Measurements from ENCODE around the gene FGFR2.

Gene FGFR2

DNA sequence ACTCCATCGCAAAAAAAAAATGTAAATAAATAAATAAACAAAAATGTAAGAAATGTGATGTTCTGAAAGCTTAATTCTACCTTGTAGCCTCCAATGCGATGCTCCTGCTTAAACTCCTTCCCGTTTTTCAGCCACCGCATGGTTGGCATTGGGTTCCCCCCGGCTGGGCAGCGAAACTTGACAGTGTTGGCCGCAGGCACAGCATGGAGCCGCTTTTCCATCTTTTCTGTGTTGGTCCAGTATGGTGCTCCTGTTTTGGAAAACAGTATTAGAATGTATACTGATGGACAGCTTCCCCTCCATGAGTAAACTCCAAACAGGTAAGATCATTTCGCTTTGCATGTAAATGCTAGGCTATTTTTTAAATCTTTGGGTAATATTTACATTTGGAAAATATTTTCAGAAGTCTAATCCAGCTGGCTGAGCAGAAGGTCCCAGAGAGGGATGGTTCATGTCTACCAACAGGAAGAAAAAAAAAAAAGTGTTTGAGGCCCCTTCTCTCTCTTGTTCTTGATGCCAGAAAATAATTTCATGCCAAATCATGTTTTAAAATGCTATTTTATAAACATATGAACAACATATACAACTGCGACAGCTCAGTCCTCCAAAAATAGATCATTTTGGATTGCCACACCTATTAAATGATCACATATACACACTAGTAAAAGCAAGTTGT is 46.9 kb downstream of the FGFR2 start:
- DNase-seq, result no peak

DNA sequence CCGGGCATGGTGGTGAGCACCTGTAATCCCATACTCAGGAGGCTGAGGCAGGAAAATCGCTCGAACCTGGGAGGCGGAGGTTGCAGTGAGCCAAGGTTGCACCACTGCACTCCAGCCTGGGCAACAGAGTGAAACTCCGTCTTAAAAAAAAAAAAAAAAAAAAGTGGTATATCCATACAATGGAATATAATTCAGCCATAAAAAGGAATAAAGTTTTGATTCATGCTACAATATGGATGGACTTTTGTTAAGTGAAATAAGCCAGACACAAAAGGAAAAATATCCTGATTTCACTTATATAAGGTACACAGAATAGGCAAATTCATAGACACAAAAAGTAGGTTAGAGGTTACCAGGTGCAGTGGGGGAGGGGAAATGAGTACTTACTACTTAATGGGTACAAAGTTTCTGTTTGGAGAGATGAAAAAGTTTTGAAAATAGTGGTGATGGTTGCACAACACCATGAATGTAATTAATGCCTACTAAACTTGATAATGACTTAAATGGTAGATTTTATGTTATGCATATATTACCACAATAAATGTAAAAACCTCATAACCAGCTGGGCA is 53.9 kb downstream of the FGFR2 start:
- DNase-seq, result no peak

- DNase-seq, result no peak
These were observed 54.7 kb downstream of the FGFR2 start for GRCh38 chr10:121543545-121543944.

DNA sequence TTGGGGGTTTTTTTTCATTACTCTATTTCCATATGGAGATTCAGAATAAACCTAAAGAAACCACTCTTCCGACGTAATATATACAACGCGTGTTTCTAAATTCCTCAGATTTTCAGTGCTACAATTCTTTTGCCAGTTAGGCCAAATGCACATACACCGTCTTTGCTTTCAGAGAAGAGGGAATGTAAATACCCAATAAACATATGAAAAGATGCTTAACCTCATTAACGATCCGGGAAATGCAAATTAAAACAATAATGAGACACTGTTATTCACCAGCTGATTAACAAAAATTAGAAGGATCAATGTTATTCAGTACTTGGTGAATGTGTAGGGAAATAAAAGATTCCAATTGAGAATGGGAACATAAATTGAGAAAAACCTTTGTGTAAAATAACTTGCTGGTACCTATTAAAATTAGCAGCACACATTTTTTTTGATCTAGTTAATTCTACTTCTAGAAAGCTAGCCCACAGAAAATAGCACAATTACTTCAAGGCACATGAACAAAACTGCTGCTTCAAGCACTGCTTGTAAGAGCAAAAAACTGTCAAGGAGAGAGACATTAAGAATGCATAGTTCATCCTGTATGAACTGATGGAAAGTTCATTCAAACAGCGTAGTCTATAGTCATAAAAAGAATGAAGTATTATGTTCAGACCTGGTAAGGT is 56.7 kb downstream of the FGFR2 start:
- no peak for DNase-seq

DNA sequence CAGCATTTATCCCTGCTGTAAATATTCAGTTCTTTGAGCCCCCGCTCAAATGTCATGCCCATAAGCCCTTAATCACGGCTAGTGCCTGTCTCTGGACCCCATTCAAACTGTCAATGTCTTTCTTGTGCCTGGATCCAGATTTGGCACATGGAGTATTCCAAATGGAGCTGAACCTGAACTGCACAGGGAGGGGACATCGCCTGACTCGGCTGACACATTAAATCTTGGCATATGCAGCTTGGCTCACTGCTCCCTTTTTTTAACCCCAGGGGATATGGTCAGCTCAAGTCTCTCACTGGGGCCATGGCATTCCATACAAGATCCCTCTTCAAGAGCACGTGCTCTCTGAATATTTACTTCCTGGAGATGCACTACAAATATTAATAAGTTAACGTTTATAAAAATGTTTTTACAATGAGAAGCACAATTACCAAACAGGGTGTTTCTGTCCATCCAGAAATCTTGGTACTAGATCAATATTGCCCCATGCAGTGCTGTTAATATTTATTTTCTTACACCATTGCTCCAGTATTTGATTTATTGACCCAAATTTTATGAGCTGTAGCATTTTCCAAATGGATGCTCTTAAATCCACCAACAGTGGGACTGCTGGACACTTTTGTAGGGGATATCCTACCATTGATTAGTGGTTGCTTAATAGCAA is 57.4 kb downstream of the FGFR2 start:
- no peak for DNase-seq

GRCh38 chr10:121539786-121540185 is 58.5 kb downstream of the FGFR2 start:
- DNase-seq, result no peak

- no peak for DNase-seq
These were observed 61.8 kb downstream of the FGFR2 start for GRCh38 chr10:121536310-121536913.

GRCh38 chr10:121535381-121535780 is 62.9 kb downstream of the FGFR2 start:
- DNase-seq, result no peak

DNA sequence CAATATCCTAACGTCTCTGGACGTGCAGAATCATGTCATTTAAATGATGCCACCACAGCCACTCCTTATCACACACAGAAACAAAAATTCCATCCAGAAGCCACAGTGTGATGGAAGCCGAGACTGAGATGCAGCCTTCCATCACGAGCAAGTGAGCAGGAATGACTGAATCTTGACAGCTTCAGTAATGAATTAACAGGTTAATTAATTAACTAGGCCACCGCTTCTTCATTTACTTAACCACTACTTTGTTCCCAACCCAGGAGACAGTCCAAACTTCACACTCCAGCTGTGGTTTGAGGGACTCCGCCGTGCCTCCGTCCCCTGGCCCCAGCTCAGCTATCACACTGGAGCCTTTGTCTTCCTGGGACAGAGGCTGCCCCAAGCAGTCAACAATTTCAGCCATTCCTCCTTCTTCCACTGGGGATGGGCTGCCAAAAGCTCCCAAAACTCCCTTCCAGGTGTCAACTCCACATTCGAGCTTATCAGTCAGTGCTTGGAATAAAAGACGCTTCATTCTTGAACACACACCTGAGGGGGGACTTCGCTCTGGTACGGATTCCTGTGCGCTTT is 65.9 kb downstream of the FGFR2 start:
- DNase-seq, result no peak

DNA sequence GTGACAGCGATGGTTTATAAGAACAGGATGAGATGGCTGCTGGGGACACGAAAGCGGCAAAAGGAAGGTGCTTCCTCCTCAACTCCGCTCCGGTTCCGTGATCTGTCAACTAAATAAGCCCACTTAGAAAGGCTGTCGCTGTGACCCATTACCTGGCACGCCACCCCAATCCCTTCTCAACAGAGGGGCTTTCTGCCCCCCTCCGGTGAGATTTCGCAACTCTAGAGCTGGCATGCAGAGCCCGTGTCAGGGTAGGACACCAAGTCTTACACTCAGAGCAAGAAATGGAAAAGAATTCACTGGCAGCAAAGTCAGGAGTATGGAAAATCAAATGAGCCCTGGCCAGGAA is 66.4 kb downstream of the FGFR2 start:
- no peak for DNase-seq

DNA sequence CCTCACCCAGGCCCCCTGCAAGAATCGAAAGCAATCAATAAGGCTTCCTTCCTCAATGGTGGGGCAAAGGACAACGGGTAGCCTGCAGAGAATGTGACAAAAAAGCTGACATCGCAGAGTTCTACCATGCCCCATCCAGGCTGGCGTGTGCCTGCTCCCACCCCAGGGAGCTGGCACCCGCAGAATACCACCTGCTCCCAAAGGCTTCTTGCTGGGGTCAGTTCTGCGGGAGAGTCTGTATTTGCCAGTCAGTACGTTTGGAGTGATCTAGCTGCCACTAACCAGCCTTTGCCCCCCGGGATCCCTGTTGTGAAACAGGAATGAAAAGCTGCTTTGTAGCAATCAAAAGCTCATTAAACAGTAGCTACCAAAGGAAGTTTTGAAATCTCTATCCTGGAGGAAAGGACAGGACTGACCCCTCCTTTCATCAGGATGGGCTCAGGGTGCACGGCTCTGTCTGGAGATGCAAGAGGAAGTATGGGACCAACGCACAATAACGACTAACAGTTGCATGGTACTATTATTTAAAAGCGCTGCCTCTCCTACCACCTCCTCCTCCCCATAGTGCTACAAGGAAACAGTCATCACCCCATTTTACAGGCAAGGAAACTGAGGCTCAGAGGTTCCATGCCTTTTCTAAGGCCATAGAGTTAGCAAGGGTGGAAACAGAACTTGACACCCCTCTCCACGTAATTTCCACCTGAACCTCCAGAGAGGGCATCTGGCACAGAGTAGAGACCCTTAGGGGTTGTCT is 67.0 kb downstream of the FGFR2 start:
- DNase-seq, result no peak

DNA sequence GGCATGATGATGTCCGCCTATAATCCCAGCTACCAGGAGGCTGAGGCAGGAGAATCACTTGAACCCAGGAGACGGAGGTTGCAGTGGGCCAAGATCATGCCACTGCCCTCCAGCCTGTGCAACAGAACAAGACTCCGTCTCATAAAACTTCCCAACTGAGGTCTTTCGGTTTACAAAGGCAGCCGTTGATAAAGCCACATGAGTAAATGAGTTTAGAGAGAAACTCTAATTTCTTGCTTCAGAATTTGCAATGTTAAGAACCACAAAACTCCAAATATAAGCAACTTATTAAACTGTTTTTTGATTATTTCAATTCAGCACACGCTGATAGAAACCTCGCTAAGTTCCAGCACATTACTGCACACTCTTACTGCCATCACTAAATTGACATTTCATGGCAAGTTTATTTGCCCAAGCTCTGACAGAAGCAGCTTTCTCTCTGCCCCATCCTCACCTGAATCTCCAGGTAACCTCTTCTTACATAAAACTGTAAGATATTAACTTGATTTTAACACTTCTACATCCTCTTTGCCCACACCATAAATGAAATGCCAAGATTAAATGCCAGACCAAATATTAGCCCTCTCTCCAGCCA is 67.7 kb downstream of the FGFR2 start:
- no peak for DNase-seq

- DNase-seq, result peak in 1 of 2 experiments; percentile 21
These were observed 70.6 kb downstream of the FGFR2 start for GRCh38 chr10:121527690-121528089.

GRCh38 chr10:121526801-121527221 is 71.4 kb downstream of the FGFR2 start:
- DNase-seq, result peak in 1 of 2 experiments; percentile 18

DNA sequence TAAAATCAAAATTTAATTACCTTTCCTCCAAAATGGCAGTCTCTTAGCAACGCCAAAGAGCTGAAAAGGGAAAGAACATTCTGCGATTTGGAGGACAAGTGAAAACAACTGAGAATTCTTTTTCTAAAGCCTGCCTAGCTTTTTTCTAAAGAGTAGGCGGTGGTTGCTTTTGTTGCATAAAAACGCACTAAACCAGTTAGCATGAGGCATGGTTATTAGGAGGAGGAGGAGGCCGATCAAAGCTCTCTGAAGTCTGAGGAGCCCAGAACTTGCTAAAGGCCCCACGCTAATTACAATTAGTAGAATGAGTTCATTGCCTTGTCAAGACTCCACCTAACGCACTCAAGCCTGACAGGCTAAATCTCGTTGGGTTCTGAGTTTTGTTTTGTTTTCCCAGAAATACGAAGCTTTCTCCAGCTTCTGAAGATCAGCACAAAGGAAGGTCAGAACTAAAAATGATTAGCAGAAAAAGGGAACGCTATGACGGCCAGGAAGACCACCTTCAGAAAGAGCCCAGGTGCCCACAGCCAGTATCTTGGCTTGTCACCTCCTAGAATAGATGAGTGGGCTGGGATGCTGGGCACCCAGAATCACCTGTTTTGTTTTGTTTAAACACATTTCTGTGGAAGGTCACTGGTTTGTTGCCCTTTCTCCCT is 72.0 kb downstream of the FGFR2 start:
- no peak for DNase-seq

GRCh38 chr10:121525251-121526134 is 72.8 kb downstream of the FGFR2 start:
- DNase-seq, result no peak

DNA sequence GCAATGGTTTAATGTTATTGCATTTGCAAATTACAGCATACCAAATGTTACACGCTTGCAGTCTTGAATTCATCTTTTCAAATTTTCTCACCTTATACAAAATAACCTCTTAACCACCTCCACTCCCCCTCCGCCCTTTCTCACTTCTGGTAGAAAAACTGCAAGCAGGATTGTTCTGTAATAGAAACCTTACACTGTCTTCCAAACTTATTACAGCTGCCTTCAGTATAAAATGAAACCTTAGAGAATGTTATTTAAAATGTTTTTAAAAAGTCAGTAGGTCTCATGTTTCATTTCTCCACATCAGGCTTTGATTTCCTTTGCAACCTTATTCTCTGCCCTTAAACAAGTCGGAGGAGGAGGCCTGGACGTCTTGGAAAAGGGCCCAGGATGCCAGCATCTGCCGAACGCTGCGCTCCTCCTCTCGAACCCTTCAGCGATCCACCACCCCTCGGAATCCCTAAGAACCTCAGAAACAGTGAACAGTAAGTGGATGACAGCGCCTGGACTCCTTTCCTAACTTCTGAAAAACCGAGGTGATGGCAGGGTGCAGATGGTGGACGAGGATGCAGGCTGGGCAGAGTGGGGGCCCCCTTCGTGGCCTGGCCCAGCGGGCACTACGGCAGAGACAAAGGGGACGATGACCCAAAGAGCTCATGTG is 74.0 kb downstream of the FGFR2 start:
- no peak for DNase-seq

DNA sequence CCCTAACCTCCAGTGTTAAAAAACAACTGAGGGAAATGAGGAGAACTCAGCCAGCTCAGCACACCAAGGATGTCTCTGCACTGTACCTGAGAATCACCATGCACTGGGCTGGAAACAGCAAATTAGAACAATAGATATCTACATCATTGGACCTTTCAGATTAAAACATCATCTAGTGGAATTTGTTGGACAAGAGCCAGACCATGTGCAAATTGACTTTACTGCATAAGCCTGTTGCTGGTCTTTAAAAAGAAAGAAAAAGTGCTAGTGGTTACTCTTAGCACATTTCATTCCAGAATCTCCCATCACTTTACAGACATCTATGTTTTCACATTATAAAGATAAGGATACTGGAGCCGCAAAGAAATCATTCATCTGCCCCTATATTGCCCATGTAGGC is 75.4 kb downstream of the FGFR2 start:
- DNase-seq, result no peak

DNA sequence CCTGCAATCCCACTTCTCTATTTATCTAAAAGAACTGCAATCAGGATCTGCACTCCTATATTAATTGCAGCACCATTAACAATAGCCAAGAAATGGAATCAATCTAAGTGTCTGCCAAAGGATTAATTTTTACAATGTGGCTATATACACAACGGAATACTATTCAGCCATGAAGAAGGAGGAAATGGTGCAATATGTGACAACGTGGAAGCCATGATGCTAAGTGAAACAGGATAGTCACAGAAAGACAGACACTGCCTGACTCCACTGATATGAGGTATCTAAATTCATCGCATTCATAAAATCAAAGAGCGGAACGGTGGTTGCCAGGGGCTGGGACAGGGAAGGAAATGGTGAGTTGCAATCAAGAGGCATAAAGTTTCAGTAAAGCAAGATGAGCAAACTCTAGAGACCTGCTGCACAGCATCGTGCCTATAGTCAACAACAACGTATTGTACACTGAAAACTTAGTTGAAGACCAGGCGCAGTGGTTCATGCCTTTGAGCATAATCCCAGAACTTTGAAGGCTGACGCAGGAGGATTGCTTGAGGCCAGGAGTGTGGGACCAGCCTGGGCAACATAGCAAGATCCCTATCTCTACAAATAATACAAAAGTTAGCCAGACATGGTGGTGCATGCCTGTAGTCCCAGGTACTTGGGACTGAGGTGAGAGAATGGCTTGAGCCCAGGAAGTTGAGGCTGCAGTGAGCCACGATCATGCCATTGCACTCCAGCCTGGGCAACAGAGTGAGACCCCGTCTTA is 76.3 kb downstream of the FGFR2 start:
- no peak for DNase-seq
